AG09309 (cell line): Measurements from ENCODE around the gene RIPOR2.

Experiments
- DNase-seq: peaks from one replicate; pipeline ENCODE4 v3.0.0-alpha.2; 2010; ENCODE audit warnings: low read depth
- H3K4me3 ChIP-seq: 2 replicates; pipeline ENCODE4 v1.5.1; 2011; ENCODE audit warnings: mild to moderate bottlenecking, low read depth, low read length, moderate library complexity; ENCODE audit not compliant: control insufficient read depth
- CTCF ChIP-seq: IDR thresholded peaks from 2 replicates; pipeline ENCODE4 v1.5.1; 2011; ENCODE audit warnings: mild to moderate bottlenecking, low read depth, low read length, inconsistent platforms; ENCODE audit not compliant: insufficient read depth, control insufficient read depth; ENCODE audit errors: missing control alignments

The RIPOR2 gene

GRCh38 chr6:24898676-24899075, 37.1 kb downstream of the RIPOR2 start:
- no peak for TF ChIP-seq CTCF
- no peak overlapping the region for H3K4me3 ChIP-seq
- DNase-seq: no peak

GRCh38 chr6:24897186-24897585, 38.6 kb downstream of the RIPOR2 start:
- no peak for DNase-seq
- TF ChIP-seq CTCF: no peak
- no peak overlapping the region for H3K4me3 ChIP-seq

DNA sequence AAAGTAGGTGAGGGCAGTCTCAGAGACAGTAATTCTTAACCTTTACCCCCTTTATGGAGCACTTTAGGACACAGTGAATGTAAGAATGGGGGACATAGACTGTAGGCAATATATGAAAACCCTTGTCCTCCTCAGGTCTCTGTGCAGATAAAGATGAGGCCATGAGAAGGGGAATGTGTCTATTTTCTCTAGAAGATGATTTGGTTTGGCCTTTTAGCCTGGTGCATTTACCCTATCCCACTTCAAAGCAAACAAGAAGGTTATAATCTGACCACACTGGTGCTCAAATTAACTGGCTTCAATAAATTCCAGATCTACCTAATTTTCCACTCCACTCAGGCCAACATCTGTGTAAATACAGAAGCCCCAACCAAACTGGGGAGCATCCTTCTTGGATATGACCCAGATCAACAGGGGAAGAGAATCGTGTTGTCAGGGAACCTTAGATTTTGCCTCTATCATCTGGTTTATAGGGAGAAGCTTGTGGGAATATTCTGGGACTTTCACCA, 42.4 kb downstream of the RIPOR2 start:
- TF ChIP-seq CTCF: no peak
- no peak overlapping the region for H3K4me3 ChIP-seq
- no peak for DNase-seq

DNA sequence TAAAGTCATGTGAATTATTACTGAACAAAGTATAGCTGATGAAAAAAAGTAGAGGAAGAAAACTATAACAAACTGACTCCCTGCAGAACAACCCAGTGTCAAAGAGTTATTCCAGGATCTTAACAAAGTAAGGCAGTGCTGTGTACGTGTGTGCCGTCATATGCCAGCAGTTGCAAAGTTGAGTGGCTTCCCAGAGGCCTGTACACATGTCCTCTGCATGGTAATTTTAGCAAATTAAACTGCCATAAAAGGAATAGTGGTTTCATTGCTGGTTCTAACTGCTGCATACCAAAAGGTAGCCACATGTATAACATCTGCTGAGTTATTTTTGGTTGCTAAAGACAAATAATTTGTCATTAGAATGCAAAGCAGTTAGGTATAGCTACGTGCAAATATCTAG, 44.8 kb downstream of the RIPOR2 start:
- no peak overlapping the region for H3K4me3 ChIP-seq
- TF ChIP-seq CTCF: no peak
- DNase-seq: no peak

- no peak for TF ChIP-seq CTCF
- H3K4me3 ChIP-seq: no peak overlapping the region
- no peak for DNase-seq
Measured at GRCh38 chr6:24890471-24890870, 45.3 kb downstream of the RIPOR2 start.

DNA sequence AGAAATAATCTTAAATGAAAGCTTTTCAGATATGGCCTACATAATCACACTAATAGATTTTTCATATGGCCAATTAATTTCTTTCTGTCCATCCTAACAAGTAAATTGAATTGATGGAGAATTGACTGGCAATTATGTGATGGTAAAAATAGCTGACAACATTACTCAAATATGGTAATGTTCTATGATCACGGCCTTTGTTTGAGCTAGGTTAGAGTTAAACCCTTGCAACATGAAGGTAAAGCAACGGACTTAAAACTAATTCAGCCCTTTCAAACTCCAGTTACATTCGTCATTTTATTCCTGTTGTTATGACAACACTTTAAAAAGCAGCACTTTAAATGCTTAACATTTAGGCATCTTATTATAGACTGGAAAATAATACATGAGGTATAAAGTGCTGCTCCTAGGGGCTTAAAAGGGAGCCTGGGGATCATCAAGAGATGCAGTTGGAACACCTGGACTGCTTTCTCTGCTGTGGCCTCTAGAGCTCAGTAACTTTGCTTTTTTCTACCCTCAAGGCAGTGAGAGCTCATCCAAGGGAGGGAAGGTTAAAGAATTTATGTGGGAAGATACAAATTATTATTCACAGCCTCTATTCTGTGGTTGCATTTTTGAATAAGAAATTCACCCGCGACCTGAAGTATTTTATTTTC, 46.9 kb downstream of the RIPOR2 start:
- no peak for TF ChIP-seq CTCF
- no peak overlapping the region for H3K4me3 ChIP-seq
- DNase-seq: no peak

DNA sequence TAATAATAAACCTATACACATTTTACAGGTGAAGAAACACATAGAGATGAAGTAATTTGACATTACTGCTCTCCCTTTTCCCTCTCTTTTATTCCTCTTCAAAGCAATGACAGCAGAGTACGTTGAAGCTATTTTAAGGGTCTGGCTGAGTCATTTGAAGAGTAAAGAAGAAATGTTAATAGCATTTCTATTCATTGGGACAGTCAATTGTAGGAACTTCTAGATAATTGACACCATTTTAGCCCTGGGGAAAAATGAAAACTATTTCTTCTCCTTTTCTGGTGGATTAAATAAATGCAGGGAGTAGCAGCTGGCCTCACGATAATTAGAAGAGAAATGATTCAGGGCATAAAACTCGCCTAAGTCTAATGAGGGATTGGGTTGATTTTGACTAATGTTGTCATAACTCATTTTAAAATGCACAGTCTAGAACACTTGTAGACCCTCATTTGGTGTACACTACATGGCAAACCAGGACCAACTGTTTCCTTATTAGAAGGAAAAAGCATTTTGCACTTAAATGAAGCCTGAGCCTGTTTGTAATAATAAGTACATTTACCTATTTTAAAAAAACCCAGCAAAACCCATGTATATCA, 48.1 kb downstream of the RIPOR2 start:
- no peak for TF ChIP-seq CTCF
- H3K4me3 ChIP-seq: no peak overlapping the region
- no peak for DNase-seq
